GM12891 (cell line): ENCODE measurements around the gene TSPAN10.

Experiments used
- POLR2A ChIP-seq: IDR thresholded peaks from 2 replicates; pipeline ENCODE4 v1.6.1; 2011; ENCODE audit warnings: low read depth, low read length, control low read depth
- POLR2AphosphoS5 ChIP-seq: IDR thresholded peaks from 2 replicates; pipeline ENCODE4 v1.6.1; 2011; ENCODE audit warnings: low read depth, low read length, control low read depth
- TAF1 ChIP-seq: IDR thresholded peaks from 2 replicates; pipeline ENCODE4 v1.6.1; 2011; ENCODE audit warnings: low read depth, low read length, control low read depth

DNA sequence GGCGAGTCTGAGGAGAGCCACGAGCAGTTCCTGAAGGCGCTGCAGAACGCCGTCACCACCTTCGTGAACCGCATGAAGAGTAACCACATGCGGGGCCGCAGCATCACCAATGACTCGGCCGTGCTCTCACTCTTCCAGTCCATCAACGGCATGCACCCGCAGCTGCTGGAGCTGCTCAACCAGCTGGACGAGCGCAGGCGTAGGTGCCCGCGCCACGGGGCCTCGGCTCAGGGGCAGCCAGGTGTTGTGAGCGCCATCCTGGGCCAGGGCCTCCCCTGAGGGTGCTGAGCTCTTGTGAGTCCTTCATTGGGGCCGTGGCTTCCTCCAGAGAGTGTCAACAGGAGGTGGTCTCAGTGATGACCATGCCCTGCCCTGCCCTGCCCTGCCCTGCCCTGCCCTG is 58.8 kb downstream of the TSPAN10 start:
- TF ChIP-seq POLR2AphosphoS5 = no peak
- TF ChIP-seq POLR2A = no peak
- no peak for TF ChIP-seq TAF1
